GM18951 (cell line): Measurements from ENCODE around the gene MIPEP.

Experiments
- POLR2A ChIP-seq: IDR thresholded peaks from 4 replicates; pipeline ENCODE4 v1.6.1; 2011; ENCODE audit warnings: mild to moderate bottlenecking; ENCODE audit not compliant: insufficient read length, insufficient read depth; ENCODE audit errors: extremely low read depth
- in situ Hi-C: fragments of 300-500 bp; cut with MboI; formaldehyde crosslinking; loops from one replicate; pipeline ENCODE4 v1.12.0; 2022; ENCODE audit warnings: low sequenced_read_pairs, mixed read lengths, inconsistent platforms; ENCODE audit not compliant: unreplicated experiment

The MIPEP gene

GRCh38 chr13:23699271-23699670 is 189.9 kb downstream of the MIPEP start:
- in situ Hi-C loops: no loop called here
- TF ChIP-seq POLR2A: no peak

DNA sequence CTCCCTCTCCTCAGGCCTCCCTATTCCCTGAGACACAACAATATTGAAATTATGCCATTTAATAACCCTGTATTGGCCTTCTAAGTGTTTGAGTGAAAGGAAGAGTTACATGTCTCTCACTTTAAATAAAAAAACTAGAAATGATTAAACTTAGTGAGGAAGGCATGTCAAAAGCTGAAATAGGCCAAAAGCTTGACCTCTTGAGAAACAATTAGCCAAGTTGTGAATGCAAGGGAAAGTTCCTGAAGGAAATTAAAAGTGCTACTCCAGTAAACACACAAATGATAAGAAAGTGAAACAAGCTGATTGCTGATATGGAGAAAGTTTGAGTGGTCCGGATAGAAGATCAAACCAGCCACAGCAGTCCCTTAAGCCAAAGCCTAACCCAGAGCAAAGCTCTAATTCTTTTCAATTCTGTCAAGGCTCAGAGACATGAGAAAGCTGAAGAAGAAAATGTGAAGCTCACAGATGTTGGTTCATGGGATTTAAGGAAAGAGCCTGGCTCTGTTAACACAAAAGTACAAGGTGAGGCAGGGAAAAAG is 191.4 kb downstream of the MIPEP start:
- TF ChIP-seq POLR2A: no peak
- in situ Hi-C loops: no loop called here

DNA sequence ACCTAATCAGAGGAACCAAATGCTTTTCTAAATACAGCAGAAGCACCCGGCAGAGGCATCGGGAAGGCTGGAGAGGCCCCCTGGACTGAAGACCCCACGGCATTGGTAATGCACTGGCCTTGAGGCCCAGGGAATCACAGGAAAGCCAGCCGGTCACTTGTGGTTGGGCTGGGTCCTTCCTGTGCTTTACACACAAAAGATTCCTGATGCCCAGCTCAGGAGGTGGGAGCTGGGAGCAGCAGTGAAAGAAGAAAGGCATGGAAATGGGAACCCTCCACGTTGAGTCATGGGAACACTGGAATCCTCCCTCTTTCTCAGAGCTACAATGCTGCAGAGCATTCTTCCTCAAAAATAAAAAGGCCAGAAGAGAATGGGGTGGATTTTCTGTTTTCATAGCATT is 192.6 kb downstream of the MIPEP start:
- no peak for TF ChIP-seq POLR2A
- in situ Hi-C loops: no loop called here

DNA sequence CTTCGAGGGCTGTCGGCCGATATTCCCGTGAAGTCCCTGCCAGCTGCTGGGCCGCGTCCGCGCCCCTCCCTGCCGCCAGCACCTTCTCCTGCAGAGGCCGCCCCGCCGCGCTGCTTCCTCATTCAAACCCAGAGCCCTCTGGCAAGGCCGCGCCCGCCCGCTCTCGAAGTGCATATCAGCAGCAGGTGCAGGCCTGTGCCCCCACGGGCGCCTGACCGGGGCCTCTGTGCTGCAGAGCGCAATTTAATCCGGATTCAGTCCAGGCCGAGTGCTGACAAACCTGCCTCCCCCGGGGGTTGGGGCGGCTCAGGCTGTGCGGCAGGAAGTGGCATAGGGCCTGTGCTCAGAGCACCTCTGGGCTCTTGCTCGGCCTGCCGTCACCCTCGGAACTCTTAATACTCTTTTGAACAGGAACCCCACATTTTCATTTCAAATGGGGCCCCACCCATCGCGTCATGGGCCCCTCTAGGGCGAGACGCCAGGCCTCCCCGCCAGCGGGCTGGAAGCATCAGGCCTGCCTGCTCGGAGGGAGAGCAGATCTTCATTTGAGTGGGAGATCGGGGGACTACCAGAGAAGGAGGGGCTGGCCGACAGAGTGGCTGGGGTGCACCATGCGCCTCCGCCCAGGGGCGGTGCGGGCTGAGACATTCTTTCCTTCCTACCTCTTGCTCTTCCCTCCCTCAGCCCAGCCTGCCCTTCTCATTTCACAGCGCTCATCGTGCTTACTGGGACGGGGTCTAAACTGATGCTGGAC is 193.3 kb downstream of the MIPEP start:
- in situ Hi-C loops: no loop called here

DNA sequence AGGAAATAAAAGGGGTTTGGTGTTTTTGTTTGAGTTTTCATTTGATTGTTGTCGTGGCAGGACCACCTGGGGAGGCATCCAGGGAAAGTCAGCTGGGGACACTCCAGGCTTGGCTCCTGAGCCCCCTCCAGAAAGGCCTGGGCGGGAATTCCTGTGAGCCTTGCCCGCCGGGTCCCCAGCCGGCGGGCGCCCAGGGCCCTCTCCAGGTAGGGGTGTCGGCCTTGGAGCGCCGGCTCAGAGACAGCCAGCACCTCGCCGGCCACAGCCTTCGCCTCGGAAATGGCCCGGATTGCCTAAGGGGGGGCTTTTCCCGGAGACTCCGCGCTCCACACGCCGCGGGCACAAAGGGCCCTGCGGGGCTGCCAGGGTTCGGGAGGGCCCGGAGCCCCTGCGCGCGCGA is 194.0 kb downstream of the MIPEP start:
- TF ChIP-seq POLR2A: no peak
- in situ Hi-C loops: no loop called here

More for the DNA sequence above, 193.3 kb downstream of the MIPEP start:
- peak; percentile 22 for TF ChIP-seq POLR2A

- in situ Hi-C loops: no loop called here
- no peak for TF ChIP-seq POLR2A
Measured at GRCh38 chr13:23692816-23693215, 196.4 kb downstream of the MIPEP start.

DNA sequence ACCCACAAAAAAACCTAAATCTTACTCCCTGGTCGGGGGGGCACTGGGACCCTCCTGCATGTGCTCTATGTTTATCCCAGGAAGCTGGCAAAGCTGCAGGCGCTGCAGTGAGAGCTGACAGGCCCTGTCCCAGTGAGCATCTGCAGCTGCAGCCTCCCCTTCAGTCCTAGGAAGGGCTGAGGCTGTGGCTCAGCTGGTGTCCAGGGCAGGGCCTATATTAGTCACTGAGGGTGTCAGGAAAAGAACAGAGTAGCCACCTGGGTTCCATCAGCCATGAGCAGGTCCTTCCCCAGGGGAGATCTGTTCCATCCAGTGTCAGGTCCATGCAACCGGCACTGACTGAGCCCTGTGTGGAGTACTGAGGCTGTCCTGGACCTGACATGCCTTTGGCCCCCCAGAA is 198.5 kb downstream of the MIPEP start:
- in situ Hi-C loops: no loop called here
- TF ChIP-seq POLR2A: no peak

DNA sequence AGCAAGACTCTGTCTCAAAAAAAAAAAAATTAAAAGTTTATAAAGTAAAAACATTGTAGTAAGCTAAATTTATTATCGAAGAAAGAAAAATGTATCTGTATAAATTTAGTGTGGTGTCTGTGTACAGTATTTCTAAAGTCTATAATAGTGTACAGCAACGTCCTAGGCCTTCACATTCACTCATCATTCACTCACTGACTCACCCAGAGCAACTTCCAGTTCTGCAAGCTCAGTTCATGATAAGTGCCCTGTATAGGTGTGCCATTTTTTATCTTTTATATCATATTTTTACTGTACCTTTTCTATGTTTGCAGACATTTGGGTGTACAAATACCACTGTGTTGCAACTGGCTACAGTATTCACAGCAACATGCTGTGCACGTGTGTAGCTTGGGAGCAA is 200.9 kb downstream of the MIPEP start:
- in situ Hi-C loops: no loop called here
- no peak for TF ChIP-seq POLR2A

DNA sequence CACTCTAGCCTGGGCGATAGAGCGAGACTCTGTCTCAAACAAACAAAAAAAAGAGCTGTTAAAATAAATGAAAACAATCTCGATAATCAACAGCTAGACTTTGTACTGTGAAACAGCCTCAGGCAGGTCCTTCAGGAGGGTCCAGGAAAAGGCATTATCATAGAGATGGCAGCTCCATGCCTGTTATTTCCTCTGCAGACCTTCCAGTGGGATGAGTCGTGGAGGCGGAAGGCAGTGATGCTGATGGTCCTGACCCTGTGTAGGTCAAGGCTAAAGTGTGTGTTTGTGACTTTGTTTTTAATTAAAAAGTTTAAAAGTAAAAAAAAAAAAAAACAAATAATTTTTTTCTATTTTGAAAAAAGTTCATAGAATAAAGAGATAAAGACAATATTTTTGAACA is 201.6 kb downstream of the MIPEP start:
- no peak for TF ChIP-seq POLR2A
- in situ Hi-C loops: no loop called here

GRCh38 chr13:23686948-23687347 is 202.3 kb downstream of the MIPEP start:
- TF ChIP-seq POLR2A: no peak
- in situ Hi-C loops: no loop called here

DNA sequence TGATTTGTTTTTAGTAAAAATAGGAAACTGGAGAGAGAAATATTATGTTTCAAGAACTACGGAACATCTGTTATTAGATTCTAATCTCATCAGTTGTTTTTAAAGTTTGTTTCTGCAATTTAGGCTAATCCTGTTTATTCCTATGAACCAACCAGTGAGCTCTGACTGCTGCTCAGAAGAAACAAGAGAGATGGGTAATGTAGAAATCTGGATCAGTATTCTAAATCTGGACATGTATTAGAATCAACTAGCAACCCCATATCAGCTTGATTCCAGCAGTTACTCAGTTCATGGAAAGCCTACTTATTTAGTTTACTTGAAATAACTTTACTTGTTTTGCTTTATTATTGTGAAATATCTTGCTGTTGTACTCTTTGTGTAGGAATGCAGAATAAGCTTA is 203.8 kb downstream of the MIPEP start:
- in situ Hi-C loops: no loop called here
- no peak for TF ChIP-seq POLR2A

- TF ChIP-seq POLR2A: no peak
- in situ Hi-C loops: no loop called here
Measured at GRCh38 chr13:23684647-23685046, 204.6 kb downstream of the MIPEP start.

DNA sequence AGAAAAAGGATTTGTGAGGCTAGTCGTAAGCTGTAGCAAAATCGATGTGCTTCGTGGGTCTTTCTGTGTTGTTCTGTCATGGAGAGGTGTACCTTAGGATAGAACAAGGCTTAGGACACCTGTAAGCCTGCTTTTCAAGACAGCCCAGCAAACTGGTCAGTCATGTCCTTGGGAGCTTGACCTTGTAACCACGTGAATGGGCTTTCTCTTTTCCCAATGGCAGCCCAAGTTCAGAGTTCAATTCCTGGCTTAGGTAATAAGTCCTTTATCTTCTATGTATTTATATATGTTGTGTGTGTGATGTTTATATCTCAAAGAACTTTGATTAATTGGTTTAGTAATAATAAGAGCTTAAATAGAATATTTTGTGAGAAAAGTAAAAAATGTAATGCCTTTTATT is 206.1 kb downstream of the MIPEP start:
- in situ Hi-C loops: no loop called here
- TF ChIP-seq POLR2A: no peak

DNA sequence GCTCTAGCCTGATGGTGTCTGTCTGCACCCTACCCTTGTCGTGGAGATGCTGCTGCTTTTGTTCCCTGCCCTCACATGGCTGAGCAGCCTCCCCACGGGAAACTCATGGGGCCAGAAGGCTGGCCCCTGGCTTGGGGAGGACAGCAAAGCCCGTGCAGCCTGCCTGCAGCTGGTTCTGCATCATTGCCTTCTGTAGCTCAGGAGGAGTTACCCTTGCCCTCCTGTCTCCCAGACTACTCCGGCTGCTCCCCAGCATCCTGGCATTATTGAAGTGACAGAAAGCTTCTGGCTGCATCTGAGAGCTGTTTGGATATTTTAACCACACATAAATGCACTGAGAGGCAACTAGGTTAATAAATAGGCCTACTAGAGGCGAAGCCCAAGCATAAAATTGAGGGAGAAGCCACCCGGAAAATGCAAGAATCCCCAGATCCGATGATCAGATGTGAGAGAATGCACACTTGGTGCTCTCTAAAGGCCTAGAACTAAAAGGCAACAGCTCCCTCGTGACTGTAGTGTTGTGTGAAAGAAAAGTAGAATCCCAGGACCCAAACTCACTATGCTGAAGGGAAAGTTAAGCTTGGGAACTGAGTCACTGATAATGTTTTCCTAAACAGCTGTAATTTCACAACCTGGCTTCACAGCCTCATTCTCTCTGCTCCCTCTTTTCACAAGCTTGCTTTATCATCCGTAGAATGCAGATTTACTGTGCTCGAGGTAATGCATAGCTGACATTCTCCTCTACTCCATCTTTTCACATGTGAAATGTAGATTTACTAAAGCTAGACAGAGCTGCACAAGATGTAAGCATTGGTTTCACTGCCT is 208.1 kb downstream of the MIPEP start:
- in situ Hi-C loops: no loop called here
- TF ChIP-seq POLR2A: no peak
